ENCODE data around the gene RASGRP1. TPM values are rescaled to one million over a fixed set of nuclear protein-coding genes. Genes with fewer than 3 reads are reported as not detected.
A peak's percentile ranks its signal among the peaks of the same experiment; 100 is the strongest.

Gene RASGRP1
- total RNA-seq, 6 donors from 2014 or later: 2.9 to 6.8 (median 4.6) TPM

DNA sequence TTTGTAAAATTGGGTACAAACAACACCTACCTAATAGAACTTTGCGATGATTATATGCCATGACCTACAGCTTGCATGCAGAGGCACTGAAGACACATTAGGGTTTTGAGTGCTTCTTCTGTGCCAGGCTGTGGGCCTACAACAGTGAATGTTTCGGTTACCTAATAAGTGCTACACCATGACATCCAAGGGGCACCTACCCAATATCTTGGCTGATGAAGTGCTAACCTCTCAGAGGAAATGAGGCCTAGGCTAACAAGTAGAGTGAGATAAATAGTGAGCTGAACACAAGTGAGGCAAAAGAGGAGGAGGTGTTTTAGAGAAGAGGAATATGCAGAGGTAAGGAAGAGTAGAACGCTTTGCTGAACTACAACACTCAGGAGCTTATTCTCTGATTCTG, 12.2 kb upstream of the RASGRP1 start:
- no peak for ATAC-seq (ENCODE audit: low FRiP score in 2 of 2)
- 89 to 97% methylated on average over 3 of the region's 3 CpGs for WGBS, 2 donors
- no peak overlapping the region for H3K27ac ChIP-seq
- no peak overlapping the region for H3K4me3 ChIP-seq
- H3K27me3 ChIP-seq: no peaks in the 10 kb centered on the region
- no peak for TF ChIP-seq POLR2A (IDR thresholded peaks at IDR 0.05)
- no peak for TF ChIP-seq CTCF (IDR thresholded peaks at IDR 0.05)
- TF ChIP-seq EP300 (IDR thresholded peaks at IDR 0.05): no peak
- TF ChIP-seq POLR2AphosphoS5 (IDR thresholded peaks at IDR 0.05): no peak
- H3K9me3 ChIP-seq: no peaks in the 10 kb centered on the region
- no peak for DNase-seq
- no peaks in the 10 kb centered on the region for H3K36me3 ChIP-seq
- H3K4me1 ChIP-seq: no peaks in the 10 kb centered on the region

DNA sequence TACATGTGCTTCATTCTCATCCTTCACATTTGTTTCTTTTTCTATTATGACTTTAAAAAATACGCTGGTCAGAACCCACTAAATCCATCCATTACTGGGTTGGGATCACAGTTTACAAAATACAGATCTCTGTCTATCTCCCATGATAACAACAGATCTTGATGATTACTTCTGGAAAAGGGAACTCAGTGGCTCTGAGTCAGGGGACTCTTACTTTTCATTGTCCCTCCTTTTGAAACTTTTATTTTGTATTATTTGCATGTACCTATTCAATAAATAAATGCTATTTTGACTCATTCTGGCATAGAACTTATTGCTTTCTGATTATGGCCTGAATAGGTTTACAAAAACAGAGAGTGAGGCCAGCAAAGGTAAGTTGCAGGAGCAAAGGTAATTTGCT, 11.6 kb upstream of the RASGRP1 start:
- WGBS, 2 donors: 79% methylated on average over 1 of the region's 1 CpG
- Histone ChIP-seq H3K27ac (no peak overlapping the region), H3K9me3 (no peaks in the 10 kb centered on the region), H3K36me3 (no peaks in the 10 kb centered on the region), H3K4me1 (no peaks in the 10 kb centered on the region), H3K4me3 (no peak overlapping the region), H3K27me3 (no peaks in the 10 kb centered on the region)
- ATAC-seq (ENCODE audit: low FRiP score in 2 of 2): no peak
- no peak for TF ChIP-seq EP300 (IDR thresholded peaks at IDR 0.05)
- TF ChIP-seq CTCF (IDR thresholded peaks at IDR 0.05): no peak
- TF ChIP-seq POLR2AphosphoS5 (IDR thresholded peaks at IDR 0.05): no peak
- TF ChIP-seq POLR2A (IDR thresholded peaks at IDR 0.05): no peak
- DNase-seq: no peak

DNA sequence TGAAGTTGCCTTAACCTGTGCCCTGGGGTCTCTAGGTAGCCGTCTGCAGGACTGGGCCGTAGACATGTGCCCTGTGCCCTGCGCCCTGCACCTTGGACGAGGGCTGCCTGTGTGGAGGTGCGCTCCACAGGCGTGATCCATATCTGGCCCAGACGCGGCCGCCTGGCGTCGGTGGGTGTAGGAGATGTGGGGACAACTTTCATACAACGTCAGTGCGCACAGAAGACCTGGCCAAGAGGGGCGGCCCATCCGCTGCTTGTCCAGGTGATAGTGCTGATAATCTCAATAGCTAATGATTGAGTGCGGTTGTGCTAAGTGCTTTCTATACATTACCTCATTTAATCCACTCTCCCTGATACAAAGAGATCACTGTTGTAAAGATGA, 665 bp upstream of the RASGRP1 start:
- Histone ChIP-seq H3K4me3 (peak overlapping the region in 3 of 4 donors; percentile 64 to 81 (median 76)), H3K4me1 (peaks cover 9 to 22% (median 15%) of the 10 kb centered on the region in 4 donors), H3K9me3 (no peaks in the 10 kb centered on the region), H3K27ac (peak overlapping the region in 1 of 4 donors; percentile 75), H3K27me3 (peaks cover 0 to 11% (median 6%) of the 10 kb centered on the region in 4 donors), H3K36me3 (no peaks in the 10 kb centered on the region)
- WGBS, 2 donors: 50 to 57% methylated on average over 3 to 16 of the region's 16 CpGs
- DNase-seq (peak in 1 of 2 donors; percentile 83), ATAC-seq (ENCODE audit: low FRiP score in 2 of 2) (peak; percentile 3 to 54)
- TF ChIP-seq CTCF (IDR thresholded peaks at IDR 0.05): no peak

GRCh38 chr15:38563723-38564519, 693 bp downstream of the RASGRP1 start:
- H3K4me1 ChIP-seq: peaks cover 9 to 26% (median 16%) of the 10 kb centered on the region in 4 donors
- no peaks in the 10 kb centered on the region for H3K36me3 ChIP-seq
- peaks cover 0 to 11% (median 6%) of the 10 kb centered on the region in 4 donors for H3K27me3 ChIP-seq
- WGBS, 2 donors: 16 to 60% methylated on average over 11 to 32 of the region's 59 CpGs
- ATAC-seq (ENCODE audit: low FRiP score in 2 of 2) (peak; percentile 89 to 93), DNase-seq (peak; percentile 79 to 96)
- H3K4me3 ChIP-seq: peak overlapping the region; percentile 36 to 81 (median 70)
- TF ChIP-seq POLR2AphosphoS5 (IDR thresholded peaks at IDR 0.05): no peak
- TF ChIP-seq CTCF (IDR thresholded peaks at IDR 0.05): peak; percentile 74 to 93 (median 88)
- H3K9me3 ChIP-seq: no peaks in the 10 kb centered on the region
- H3K27ac ChIP-seq: peak overlapping the region; percentile 65 to 87 (median 76)

DNA sequence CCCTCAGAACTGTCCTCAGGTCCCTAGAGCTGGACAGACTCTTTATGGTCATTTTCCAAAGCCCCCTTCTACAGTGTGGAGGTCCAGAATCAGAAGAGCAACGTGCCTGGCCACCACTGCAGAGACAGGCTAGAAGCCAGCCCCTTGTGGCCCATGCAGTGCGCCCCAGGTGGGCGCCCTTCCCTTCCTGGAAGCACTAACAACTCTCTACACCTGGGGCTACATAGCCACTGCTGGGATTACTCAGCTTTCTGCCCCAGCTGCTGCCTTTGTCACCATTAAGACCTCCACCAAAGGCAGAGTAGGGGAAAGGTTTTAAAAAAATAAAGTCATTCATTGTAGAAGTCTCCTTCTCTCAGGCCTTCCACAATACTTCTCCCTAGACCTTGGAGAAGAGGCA, 2.3 kb downstream of the RASGRP1 start:
- Histone ChIP-seq H3K27ac (no peak overlapping the region), H3K36me3 (no peaks in the 10 kb centered on the region), H3K4me1 (peaks cover 9 to 26% (median 19%) of the 10 kb centered on the region in 4 donors), H3K9me3 (no peaks in the 10 kb centered on the region), H3K27me3 (peaks cover 0 to 11% (median 6%) of the 10 kb centered on the region in 4 donors), H3K4me3 (no peak overlapping the region)
- WGBS, 2 donors: 70 to 92% methylated on average over 3 of the region's 3 CpGs
- DNase-seq: peak in 1 of 2 donors; percentile 22
- TF ChIP-seq CTCF (IDR thresholded peaks at IDR 0.05) (no peak), POLR2AphosphoS5 (IDR thresholded peaks at IDR 0.05) (no peak), EP300 (IDR thresholded peaks at IDR 0.05) (no peak), POLR2A (IDR thresholded peaks at IDR 0.05) (no peak)
- no peak for ATAC-seq (ENCODE audit: low FRiP score in 2 of 2)
